ENCODE data around the gene DNAJC15. TPM values are rescaled to one million over a fixed set of nuclear protein-coding genes. Genes with fewer than 3 reads are reported as not detected.

DNAJC15 gene
- total RNA-seq, 1 experiment from 2014 or later: 12.5 TPM

- CTCF ChIA-PET: no interaction called here
These were observed 54.1 kb downstream of the DNAJC15 start for GRCh38 chr13:43077461-43077860.

GRCh38 chr13:43077906-43078305 is 54.5 kb downstream of the DNAJC15 start:
- Histone ChIP-seq H3K9me2 (replicated peaks; ENCODE audit: low read length) (no peaks in the 10 kb centered on the region), H3K4me1 (ENCODE audit: insufficient read depth, low read length) (no peaks in the 10 kb centered on the region), H4K20me1 (ENCODE audit: low read length) (no peaks in the 10 kb centered on the region), H3K4me2 (ENCODE audit: low read length) (no peak overlapping the region), H3F3A (ENCODE audit: low read length, unreplicated experiment) (no peaks in the 10 kb centered on the region), H3K79me2 (ENCODE audit: low read length) (no peaks in the 10 kb centered on the region), H3K9ac (ENCODE audit: low read length) (no peak overlapping the region), H3K27me3 (ENCODE audit: low read length) (no peaks in the 10 kb centered on the region), H3K4me3 (ENCODE audit: low read length) (no peak overlapping the region), H3K27ac (ENCODE audit: low read length) (no peak overlapping the region), H3K36me3 (ENCODE audit: low read depth, low read length) (no peaks in the 10 kb centered on the region), H2AFZ (ENCODE audit: low read length) (no peak overlapping the region), H3K9me3 (ENCODE audit: low read length) (no peaks in the 10 kb centered on the region)
- BruUV-seq (replicated peaks): no TSS peak
- ChIA-PET POLR2A (ENCODE audit: unreplicated experiment) (no interaction called here), CTCF (no interaction called here)
- intact Hi-C loops (cut with micrococcal nuclease): no loop called here
- no peak for ATAC-seq
- DNase-seq: no peak
- no peak for TF ChIP-seq CTCF (conservative IDR thresholded peaks at IDR 0.05; ENCODE audit: low read depth, low read length)

More at GRCh38 chr13:43077461-43077860, 54.1 kb downstream of the DNAJC15 start:
- no peaks in the 10 kb centered on the region for H3F3A ChIP-seq (ENCODE audit: low read length, unreplicated experiment)
- BruUV-seq (replicated peaks): no TSS peak
- H3K4me2 ChIP-seq (ENCODE audit: low read length): no peak overlapping the region
- ATAC-seq (no peak), DNase-seq (no peak)
- POLR2A ChIA-PET (ENCODE audit: unreplicated experiment): no interaction called here
- H2AFZ ChIP-seq (ENCODE audit: low read length): no peak overlapping the region
- no peaks in the 10 kb centered on the region for H3K9me2 ChIP-seq (replicated peaks; ENCODE audit: low read length)
- no peak overlapping the region for H3K4me3 ChIP-seq (ENCODE audit: low read length)
- H3K27ac ChIP-seq (ENCODE audit: low read length): no peak overlapping the region
- TF ChIP-seq CTCF (conservative IDR thresholded peaks at IDR 0.05; ENCODE audit: low read depth, low read length) (no peak), EZH2 (IDR thresholded peaks at IDR 0.05; ENCODE audit: low read length, unreplicated experiment) (no peak), EZH2phosphoT487 (IDR thresholded peaks at IDR 0.05; ENCODE audit: borderline replicate concordance, low read length) (no peak)
- no peaks in the 10 kb centered on the region for H3K79me2 ChIP-seq (ENCODE audit: low read length)
- H3K36me3 ChIP-seq (ENCODE audit: low read depth, low read length): no peaks in the 10 kb centered on the region
- intact Hi-C loops (cut with micrococcal nuclease): no loop called here
- H3K9ac ChIP-seq (ENCODE audit: low read length): no peak overlapping the region
- H3K9me3 ChIP-seq (ENCODE audit: low read length): no peaks in the 10 kb centered on the region
- no peaks in the 10 kb centered on the region for H3K4me1 ChIP-seq (ENCODE audit: insufficient read depth, low read length)
- no peaks in the 10 kb centered on the region for H4K20me1 ChIP-seq (ENCODE audit: low read length)
- no peaks in the 10 kb centered on the region for H3K27me3 ChIP-seq (ENCODE audit: low read length)

- Histone ChIP-seq H3F3A (ENCODE audit: low read length, unreplicated experiment) (no peaks in the 10 kb centered on the region), H4K20me1 (ENCODE audit: low read length) (no peaks in the 10 kb centered on the region), H2AFZ (ENCODE audit: low read length) (no peak overlapping the region), H3K27me3 (ENCODE audit: low read length) (no peaks in the 10 kb centered on the region), H3K4me2 (ENCODE audit: low read length) (no peak overlapping the region), H3K9me3 (ENCODE audit: low read length) (no peaks in the 10 kb centered on the region), H3K27ac (ENCODE audit: low read length) (no peak overlapping the region), H3K36me3 (ENCODE audit: low read depth, low read length) (no peaks in the 10 kb centered on the region), H3K4me3 (ENCODE audit: low read length) (no peak overlapping the region), H3K79me2 (ENCODE audit: low read length) (no peaks in the 10 kb centered on the region), H3K4me1 (ENCODE audit: insufficient read depth, low read length) (no peaks in the 10 kb centered on the region), H3K9me2 (replicated peaks; ENCODE audit: low read length) (no peaks in the 10 kb centered on the region), H3K9ac (ENCODE audit: low read length) (no peak overlapping the region)
- DNase-seq (no peak), ATAC-seq (no peak)
- intact Hi-C loops (cut with micrococcal nuclease): no loop called here
- ChIA-PET POLR2A (ENCODE audit: unreplicated experiment) (no interaction called here), CTCF (no interaction called here)
- TF ChIP-seq EZH2 (IDR thresholded peaks at IDR 0.05; ENCODE audit: low read length, unreplicated experiment) (no peak), EZH2phosphoT487 (IDR thresholded peaks at IDR 0.05; ENCODE audit: borderline replicate concordance, low read length) (no peak), CTCF (conservative IDR thresholded peaks at IDR 0.05; ENCODE audit: low read depth, low read length) (no peak)
- no TSS peak for BruUV-seq (replicated peaks)
These were observed 55.0 kb downstream of the DNAJC15 start for GRCh38 chr13:43078399-43078798.
